ENCODE data around the gene KHDC3L.

KHDC3L gene

GRCh38 chr6:73362358-73362757, at the start of gene KHDC3L:
KHDC3L (plus strand) TSS chr6:73362658; CDS start chr6:73362730, 72 bp downstream.
- DNase-seq (ENCODE audit: low spot score), result no peak

GRCh38 chr6:73314577-73315492, 47.6 kb upstream of the KHDC3L start:
- no peak for DNase-seq (ENCODE audit: low spot score)

GRCh38 chr6:73323323-73323722, 39.1 kb upstream of the KHDC3L start:
- no peak for DNase-seq (ENCODE audit: low spot score)

- no peak for DNase-seq (ENCODE audit: low spot score)
Measured at GRCh38 chr6:73325656-73326055, 36.8 kb upstream of the KHDC3L start.

- no peak for DNase-seq (ENCODE audit: low spot score)
Measured at GRCh38 chr6:73328790-73329189, 33.7 kb upstream of the KHDC3L start.

GRCh38 chr6:73329201-73329600, 33.3 kb upstream of the KHDC3L start:
- no peak for DNase-seq (ENCODE audit: low spot score)

GRCh38 chr6:73339340-73339739, 23.1 kb upstream of the KHDC3L start:
- DNase-seq (ENCODE audit: low spot score), result no peak

- no peak for DNase-seq (ENCODE audit: low spot score)
Measured at GRCh38 chr6:73340048-73340447, 22.4 kb upstream of the KHDC3L start.

- no peak for DNase-seq (ENCODE audit: low spot score)
Measured at GRCh38 chr6:73341335-73341734, 21.1 kb upstream of the KHDC3L start.

- DNase-seq (ENCODE audit: low spot score), result no peak
Measured at GRCh38 chr6:73342174-73342573, 20.3 kb upstream of the KHDC3L start.

- DNase-seq (ENCODE audit: low spot score), result no peak
Measured at GRCh38 chr6:73343164-73343563, 19.3 kb upstream of the KHDC3L start.

- DNase-seq (ENCODE audit: low spot score), result no peak
Measured at GRCh38 chr6:73348550-73349204, 13.8 kb upstream of the KHDC3L start.

GRCh38 chr6:73349311-73349710, 13.1 kb upstream of the KHDC3L start:
- DNase-seq (ENCODE audit: low spot score), result no peak

- DNase-seq (ENCODE audit: low spot score), result no peak
Measured at GRCh38 chr6:73353636-73354593, 8.5 kb upstream of the KHDC3L start, which contains the start of gene DPPA5. DPPA5 (minus strand) TSS chr6:73354276; CDS start chr6:73354225, 51 bp downstream.

GRCh38 chr6:73362869-73363536, 545 bp downstream of the KHDC3L start:
- DNase-seq (ENCODE audit: low spot score), result no peak

GRCh38 chr6:73363537-73363875, 1.0 kb downstream of the KHDC3L start:
- DNase-seq (ENCODE audit: low spot score), result no peak

- no peak for DNase-seq (ENCODE audit: low spot score)
Measured at GRCh38 chr6:73364121-73364520, 1.7 kb downstream of the KHDC3L start.

GRCh38 chr6:73364549-73364948, 2.1 kb downstream of the KHDC3L start:
- no peak for DNase-seq (ENCODE audit: low spot score)

- DNase-seq (ENCODE audit: low spot score), result no peak
Measured at GRCh38 chr6:73367761-73368355, 5.4 kb downstream of the KHDC3L start.

- DNase-seq (ENCODE audit: low spot score), result no peak
Measured at GRCh38 chr6:73368675-73369074, 6.2 kb downstream of the KHDC3L start.

GRCh38 chr6:73369157-73369556, 6.7 kb downstream of the KHDC3L start:
- no peak for DNase-seq (ENCODE audit: low spot score)
